Stimulated activated CD4-positive, alpha-beta T cell treated with anti-CD3 and anti-CD28 coated beads, Interleukin-15, amount 100 ng/mL, for 1 hour (primary cell): ENCODE measurements around the gene FAM240A.

Experiments
- DNase-seq, 2 donors: peaks; one replicate each; pipeline ENCODE4 v3.0.0-alpha.2; 2020; ENCODE audit warnings: low read depth in 1 of 2, low spot score in 1 of 2

The FAM240A gene

DNA sequence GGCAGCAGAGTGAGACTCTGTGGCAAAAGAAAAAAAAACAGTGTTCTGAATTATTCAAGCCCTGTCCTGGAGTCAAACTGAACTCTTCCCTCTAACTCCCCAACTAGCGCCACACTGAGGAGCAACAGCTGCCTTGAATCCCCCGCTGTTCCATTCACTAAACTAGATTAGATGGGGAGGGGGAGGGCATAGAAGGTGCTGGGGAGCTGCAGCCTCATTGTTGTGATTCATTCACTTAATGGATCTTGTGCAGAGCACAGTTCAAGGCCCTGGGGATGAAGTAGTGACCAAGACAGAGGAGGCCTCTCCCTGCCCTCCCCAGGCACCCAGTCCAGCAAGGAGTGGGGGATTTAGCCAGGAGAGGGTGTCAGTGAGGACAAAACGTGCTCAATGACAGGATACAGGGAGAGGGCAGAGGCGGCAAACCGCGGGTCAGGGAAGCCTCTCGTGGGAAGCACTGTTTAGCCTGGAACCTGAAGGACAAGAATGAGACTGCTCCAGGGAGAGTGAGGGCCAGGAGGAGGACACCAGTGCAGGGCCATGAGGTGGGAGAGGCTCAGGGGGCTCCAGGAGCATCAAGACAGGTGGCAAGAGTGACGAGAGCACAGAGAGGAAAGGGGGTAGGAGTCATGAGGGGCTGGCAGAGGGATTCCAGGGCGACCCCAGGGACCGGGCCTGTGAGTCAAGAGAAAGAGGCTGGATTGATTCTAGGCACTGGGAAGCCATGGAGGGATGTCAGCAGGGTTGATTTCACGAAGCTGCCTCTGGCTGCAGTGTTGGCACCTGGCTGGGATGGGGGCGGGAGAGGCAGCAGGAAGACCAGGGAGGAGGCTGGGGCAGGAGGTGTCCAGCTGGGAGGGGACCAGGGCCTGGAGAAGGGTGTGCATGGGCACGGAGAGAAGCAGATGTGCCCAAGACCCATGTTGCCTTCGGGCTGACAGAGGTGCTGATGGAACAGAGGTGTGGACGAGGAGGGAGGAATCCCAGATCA lies 49.7 kb downstream of the FAM240A start:
- DNase-seq = no peak

DNA sequence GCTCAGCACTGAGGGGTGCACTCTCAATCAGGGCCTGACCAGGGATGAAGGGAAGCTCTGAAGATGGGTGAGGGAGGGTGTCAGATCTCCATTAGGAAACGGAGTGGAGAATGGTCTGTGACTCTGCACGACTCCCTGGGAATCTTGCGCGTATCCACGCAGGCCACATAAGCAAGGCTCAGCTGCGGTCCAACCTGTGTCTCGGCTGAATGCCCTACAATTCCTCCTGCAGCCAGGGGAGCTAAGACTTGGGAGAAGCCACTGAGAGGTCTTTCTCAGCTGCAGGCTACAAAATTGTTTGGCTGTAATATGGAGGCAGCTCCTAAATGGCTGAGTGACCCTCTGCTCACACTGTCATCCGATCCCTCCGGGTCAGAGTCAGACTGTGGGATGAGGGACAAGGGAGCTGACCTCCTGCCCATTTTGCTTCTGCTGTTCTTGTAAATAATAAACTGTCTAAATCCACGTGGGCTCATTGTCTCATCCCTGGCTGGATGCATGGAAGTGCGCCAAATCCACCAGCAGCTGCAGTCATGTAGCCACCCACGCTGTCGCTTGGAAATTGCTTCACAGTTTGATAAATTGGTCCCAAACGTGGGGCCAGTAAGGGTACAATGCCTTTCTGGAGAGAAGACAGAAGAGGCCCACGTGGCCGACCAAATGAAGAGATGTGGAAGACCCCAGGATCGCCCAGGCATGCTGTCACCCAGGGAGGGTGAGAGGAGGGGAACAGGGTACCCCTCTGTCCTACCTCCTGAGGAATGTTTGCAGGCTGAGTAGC lies 50.6 kb downstream of the FAM240A start:
- no peak for DNase-seq

DNA sequence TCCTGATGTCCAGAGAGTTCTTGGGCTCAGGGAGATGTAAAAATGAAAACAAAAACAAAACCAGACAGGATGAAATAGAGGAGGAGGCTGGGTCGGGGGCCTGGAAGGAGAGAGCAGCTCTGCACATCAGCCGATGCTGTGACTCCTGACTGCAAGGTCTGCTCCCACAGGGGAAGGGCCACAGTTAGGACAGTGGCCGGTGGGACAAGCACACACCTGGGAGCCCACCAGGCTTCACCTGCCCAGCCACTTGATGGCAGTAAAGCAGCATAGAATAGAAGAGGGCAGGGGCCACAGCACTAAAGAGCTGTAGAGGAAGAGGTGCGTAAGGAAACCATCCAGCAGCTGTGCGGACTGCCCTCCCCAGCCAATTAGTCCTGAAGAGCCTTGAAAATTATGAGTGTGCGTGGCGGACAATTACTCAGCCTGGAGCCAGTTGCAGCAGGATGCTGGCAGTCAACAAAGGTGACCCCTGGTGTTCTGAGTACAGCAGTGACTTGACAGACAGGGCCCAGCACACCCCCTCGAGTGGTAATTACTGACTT lies 51.3 kb downstream of the FAM240A start:
- no peak for DNase-seq

DNA sequence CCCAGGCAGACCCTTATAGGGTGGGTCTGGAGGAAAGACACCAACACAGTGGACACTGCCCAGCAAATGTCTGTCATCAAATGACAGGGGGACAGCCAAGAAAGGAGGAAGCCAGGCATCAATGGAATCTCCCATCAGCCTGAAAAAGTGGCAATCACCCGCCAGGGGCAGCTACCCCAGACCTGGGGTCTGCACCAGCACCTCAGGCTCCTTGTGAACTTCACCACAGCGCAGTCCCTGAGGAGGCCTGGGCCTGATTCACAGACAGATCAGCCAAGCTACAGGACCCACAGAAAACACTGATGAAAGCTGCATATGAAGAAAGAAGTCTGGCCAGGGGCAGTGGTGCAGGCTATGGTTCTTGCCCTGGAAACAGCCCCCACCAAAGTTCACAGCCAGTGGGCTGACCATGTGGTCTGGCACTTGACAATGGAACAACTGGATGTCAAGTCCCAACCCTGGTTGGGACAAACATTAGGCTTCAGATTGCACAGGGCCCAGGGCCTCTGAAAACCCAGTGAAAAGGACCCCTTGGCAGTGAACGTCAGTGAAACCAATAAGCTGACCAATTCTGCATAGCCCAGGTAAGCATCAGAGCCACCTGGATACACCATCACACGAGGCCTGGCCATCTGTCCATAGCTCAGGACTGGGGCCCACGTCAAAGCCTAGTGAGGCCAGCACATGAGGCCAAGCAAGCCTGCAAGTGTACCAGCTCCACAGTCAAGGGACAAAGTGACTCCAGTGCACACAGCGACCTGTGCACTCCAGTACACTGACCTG lies 52.1 kb downstream of the FAM240A start:
- no peak for DNase-seq

DNA sequence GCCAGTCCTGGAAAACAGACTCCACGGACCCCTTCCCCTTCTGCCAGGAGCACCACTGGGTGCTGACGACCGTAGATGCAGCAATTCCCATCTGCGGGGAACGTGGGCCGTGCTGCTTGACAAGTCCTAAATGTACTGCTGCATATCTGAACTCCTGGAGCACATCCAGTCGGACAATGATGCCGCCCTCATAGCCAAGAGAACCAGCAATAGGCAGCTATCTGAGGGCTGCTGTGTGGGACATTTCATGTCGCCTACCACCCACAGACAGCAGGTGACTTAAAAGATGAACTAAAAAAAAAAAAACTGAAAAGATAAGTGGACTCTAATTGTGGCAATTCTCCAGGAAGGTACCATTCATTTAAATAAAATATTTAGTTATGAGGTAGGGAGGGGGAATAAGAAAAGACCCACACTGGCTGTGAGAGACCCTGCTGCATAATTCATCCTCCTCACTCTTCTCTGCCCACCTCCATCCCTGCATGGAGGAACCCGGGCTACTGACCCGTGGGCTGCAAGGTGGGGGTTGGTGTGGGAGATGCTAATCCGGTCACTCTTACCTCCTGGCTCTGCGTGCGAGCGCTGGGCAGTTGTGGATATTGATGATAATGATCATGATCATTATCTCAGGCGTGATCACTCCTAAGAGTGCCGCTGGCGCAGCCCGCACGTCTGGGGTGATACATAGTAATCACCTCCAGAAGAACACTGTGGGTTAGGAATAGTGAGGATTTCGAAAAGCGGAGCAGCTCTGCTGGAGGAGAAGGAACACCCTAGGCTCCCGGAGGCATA lies 52.8 kb downstream of the FAM240A start:
- DNase-seq = no peak

DNA sequence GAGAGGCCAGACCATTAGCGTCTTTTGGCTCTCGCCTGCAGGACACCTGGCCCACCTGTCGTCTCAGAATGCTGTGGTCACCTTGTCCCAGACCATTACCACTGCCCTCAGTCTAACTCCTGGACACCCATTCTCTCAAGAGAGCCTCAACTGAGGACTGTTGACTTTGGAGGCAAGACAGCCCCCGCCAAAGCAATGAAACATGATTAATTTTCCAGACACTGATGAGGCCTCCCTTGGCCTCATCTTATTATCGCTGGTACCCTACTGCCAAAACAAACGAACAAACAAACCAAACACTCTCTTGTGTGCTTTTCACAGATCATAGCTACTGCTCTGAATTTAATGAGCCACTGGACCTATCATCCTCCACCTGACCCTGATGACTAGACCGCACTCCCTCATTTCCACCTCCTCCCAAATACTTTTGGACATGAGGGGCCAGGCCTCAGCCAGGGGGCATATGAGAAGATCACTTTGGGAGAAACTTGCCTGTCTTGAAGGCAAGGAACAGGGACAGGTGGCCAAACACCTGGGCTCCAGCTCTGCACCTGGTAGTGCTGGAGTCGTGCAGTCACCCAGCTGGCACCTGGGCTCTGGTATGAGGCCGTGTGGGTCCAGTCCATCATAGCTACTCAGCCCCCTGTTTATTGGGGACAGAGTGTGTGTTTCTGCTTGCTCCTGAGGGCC lies 53.6 kb downstream of the FAM240A start:
- no peak for DNase-seq

DNA sequence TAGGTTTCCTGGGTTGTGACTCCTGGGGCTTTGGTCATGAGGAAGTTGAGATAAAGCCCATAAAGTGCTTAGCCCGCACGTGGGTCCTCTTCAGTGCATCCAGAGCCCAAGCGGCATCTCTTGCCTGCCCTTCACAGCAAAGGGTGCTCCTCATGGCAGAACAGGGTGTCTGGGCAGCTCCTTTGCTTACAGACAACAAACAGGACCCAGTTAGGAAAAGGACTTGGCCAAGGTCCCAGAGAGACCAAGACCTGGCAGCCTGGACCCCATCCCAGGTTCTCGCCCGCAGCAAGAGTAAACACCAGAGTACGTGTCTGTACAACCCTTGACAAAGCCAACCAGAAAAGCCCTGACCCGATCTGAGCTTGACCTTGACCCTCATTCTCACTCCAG lies 54.1 kb downstream of the FAM240A start:
- DNase-seq = no peak

DNA sequence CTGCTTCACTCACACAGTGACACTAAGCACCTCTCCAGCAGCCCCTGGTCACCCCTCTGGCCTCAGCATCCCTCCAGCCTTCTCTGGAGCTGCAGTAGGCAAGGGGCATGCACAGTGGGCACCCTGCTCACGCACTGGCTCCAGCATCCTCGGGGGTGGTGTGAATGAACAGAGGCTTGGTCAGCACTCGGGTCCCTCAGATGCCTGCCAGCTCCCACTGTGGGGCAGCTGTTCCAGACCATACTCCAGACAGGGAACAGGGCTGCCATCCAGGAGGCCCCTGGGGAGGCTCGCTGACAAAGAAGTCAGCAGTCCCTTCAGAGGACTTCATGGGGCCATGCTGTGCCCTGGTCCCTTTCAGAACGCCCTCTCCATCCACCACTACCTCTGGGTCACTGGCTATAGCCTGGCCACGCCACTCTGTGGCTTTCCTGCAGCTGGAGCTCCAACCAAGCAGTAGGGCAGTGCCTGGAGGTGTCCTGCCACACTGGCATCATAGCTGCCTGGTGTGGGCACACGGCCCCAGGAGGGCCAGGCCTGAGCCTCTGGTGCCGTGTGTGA lies 54.8 kb downstream of the FAM240A start:
- no peak for DNase-seq

DNA sequence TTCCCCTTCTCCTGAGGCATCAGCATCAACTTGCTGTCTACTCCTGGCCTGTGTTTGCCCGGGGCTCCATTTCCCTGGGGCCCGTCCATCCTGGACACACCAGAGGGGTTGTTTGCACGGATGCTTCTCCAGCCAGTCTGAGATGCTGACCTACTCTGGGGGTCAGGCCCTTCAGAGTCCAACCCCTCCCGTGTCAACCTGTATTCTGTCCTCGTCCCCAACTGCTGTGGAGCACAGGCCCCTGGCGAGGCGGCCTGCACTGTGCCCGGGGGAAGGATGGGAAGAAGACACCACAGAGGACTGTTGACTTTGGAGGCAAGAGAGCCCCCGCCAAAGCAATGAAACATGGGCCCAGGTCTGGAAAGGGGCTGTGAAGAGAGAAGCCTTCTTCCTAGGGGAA lies 55.3 kb downstream of the FAM240A start:
- no peak for DNase-seq

DNA sequence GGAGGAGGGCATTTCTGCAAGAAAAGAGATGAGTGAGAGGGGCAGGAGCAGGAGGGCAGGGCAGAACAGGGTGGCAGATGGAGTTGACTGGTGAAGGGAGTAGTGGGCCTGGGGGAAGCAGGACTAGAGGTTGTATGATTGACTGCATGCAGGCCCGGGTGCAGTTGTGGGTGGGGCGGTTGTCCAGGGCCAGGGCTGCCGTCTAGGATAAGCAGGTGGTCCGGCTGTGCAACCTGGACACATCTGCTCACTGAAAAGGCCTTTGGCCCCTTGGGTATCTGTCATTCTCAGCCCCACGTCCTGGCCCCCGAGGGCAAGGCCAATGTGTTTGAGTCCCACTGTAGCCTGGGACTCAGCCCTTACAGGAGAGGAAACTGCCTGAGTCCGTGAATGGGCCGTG lies 55.8 kb downstream of the FAM240A start:
- no peak for DNase-seq

DNA sequence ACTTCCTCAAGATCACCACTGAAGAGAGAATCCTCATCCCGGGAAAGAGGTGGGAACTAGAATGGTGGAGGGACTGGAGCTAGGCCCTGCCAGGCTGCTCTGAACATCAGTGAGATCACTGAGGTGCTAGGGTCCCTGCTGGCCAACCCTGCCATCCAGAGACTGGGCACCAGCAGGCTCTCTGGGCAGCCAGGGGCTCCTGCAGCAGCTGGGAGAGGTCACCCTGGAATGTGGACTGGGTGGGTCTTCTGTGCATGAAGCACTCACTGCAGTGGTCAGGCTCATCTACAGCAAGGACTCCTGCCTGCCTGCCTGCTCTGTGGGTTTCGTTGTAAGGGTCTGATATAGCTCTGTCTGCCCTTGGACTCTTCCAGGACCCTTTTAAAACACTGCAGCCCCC lies 56.3 kb downstream of the FAM240A start:
- no peak for DNase-seq

DNA sequence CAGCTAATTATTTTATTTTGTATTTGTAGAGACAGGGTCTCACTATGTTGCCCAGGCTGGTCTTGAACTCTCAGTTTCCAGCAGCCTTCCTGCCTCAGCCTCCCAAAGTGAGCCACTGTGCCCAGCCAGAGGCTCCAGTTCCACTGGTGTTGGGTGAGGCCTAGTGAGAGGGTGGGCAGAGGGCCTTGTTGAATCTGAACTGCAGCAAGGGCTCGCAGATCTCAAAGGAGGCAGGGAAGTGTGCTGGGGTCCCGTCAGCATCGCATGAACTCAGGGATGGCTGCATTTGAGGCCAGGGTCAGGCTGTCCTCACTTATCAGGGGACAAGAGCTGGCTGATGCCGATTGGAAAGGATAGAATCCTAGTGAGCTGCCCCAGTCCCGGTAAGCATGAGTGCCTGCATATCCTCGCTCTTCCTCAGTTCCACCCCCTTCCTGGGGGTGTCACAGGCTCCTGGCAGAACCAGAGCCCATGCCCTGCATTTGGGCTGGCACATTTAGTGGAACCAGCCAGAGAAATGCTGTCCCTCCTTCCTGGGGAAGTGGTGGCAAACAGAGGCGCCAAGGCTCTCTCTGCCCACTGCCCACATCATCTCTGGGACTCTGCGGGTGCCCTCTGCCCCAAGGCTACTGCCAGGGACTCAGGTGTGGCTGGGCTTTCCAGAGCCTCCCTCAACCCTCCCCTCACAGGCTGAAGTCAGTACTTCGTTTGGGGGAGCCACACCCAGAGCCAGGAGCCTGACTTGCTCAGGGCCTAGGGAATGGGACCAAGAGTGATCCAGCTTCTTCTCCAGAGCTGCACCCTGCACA lies 57.1 kb downstream of the FAM240A start:
- DNase-seq = no peak

DNA sequence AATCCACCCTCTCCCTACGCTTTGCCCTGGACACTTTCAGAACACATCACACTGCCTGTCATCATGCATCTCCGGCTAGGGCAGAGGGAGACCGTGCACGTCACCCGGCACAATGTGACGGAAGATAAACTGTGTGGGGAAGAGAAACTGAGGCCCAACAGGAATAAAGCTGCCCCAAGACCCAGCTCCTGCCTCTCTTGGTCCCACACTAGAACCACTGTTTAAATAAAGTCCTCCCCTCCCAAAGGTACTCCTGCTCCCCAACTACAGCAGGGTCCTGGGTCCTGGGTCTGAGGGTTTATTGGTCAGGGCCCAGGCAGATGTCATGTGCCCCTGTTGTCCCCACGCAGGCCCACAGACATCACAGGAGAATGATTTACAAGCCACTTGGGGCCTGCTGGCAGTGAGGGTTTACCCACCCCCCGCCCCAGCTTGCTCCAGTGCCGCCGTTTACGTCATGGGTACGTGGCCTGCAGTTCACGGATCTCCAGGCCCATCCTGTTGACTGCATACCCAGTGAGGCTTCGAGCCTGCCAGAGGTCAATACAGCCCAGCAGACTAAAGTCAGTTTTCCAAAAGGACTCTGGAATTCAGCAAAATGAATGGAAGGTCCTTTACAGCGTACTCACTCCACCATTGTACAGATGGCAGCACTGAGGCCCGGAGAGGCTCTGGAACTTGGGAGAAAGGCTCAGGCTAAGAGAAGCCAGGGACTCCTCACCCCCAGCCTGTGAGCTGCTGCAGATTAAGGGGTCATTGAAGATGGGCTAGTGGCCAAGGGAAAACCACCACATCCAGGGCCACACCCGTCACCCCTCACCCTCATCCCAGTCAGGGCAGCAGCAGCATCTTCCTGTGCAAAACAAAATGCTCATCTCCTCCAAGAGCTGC lies 57.9 kb downstream of the FAM240A start:
- no peak for DNase-seq

DNA sequence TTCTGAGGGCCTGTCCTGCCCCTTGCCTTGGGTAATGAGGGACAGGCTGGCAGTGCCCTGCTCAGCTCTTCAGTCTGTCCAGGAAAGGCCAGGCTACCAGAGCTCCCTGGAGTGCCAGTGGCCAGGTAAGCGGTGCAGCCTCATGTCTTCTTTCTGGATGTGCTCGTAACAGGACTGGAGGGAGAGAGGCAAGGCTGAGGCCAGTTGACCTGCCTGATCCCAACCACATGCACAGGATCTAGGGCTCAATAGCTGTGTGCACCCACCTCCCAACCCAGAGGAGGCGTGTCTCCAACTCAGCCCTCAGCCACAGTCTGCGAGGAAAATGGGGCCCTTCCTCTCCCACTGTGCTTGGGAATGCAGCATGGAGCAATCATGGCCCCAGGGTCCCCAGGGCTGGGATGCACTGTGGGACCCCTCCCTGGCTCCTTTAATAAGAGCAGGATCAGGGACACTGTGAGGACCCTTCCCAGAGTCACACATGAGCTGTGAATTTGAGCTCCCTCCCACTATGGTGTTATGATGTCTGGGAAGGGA lies 58.6 kb downstream of the FAM240A start:
- DNase-seq = no peak

DNA sequence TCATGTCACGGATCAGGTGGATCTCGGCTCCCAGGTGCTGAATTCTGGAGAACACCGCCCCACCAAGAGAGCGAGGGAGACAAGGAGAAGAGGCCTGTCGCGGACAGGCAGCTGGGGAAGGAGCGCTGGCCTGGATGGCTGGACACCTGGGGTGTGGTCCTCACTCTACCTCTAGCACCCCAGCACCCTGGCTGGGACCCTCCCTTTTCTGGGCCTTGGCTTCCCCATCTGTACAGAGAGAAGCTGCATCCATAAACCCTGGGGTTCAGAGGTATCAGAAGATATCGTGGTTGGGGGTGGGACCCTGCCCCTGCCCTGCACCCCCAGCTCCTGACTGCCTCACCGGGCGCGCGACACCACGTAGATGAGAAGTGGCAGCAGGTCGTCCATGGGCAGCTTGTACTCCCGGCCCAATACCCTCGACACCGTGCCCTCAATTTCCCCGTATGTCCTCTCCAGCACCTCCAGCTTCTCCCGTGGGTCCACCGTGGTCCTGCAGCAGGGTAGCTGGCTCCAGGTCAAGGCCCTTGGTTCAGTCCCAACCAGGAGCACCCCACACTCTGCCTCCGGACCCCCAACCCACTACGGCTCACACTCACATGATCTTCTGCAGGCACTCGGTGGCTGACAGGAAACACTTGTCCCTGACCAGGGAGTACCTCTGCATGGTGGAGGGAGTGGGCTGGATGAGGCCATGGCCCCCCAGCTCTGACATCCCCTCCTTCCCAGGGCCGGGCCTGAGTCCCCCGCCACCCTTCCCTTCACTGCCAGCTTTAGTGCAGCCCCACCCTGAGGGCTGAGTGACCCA lies 59.4 kb downstream of the FAM240A start:
- no peak for DNase-seq

DNA sequence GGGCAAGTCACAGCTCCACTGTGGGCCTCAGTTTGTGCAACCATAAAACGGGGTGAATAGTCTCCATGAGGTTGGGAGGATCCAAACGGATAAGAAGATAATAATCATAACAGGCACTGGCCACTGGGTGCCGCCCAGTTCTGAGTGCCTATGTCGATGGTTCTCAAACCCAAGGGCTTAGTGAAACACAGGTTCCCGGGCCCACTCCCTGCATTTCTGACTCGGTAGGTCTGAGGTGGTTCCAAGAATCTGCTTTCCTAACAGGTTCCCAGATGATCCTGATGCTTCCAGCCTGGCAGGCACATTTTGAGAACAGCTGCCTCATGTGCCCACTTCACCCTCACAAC lies 60.0 kb downstream of the FAM240A start:
- DNase-seq = no peak
